KOPT-K1 (cell line): ENCODE measurements around the gene PEAK1.

ENCODE experiments used
- H3K27ac ChIP-seq: fragments of 200-600 bp; sonication (generic); 2 replicates; pipeline ENCODE4 v1.5.1; 2016; ENCODE audit warnings: antibody characterized with exemption, mild to moderate bottlenecking, low read depth, low read length; ENCODE audit not compliant: poor library complexity, severe bottlenecking
- H3K36me3 ChIP-seq: fragments of 200-600 bp; sonication (generic); 2 replicates; pipeline ENCODE4 v1.5.1; 2017; ENCODE audit warnings: antibody characterized with exemption, mild to moderate bottlenecking, low read length, moderate library complexity; ENCODE audit not compliant: insufficient read depth
- H3K9me3 ChIP-seq: fragments of 200-600 bp; sonication (generic); 2 replicates; pipeline ENCODE4 v1.5.1; 2017; ENCODE audit warnings: antibody characterized with exemption, low read length, mild to moderate bottlenecking; ENCODE audit not compliant: insufficient read depth, poor library complexity, severe bottlenecking

Gene PEAK1

GRCh38 chr15:77076323-77076915 lies 343.5 kb downstream of the PEAK1 start:
- H3K27ac ChIP-seq: no peak overlapping the region
- no peaks in the 10 kb centered on the region for H3K9me3 ChIP-seq
- no peaks in the 10 kb centered on the region for H3K36me3 ChIP-seq

GRCh38 chr15:77075528-77075927 lies 344.4 kb downstream of the PEAK1 start:
- Histone ChIP-seq H3K36me3 (no peaks in the 10 kb centered on the region), H3K9me3 (no peaks in the 10 kb centered on the region), H3K27ac (no peak overlapping the region)

GRCh38 chr15:77074350-77074749 lies 345.6 kb downstream of the PEAK1 start:
- H3K36me3 ChIP-seq: 0 out of 2 replicates have a peak, but pooled peaks cover 4% of the 10 kb centered on the region
- H3K9me3 ChIP-seq: no peaks in the 10 kb centered on the region
- no peak overlapping the region for H3K27ac ChIP-seq

- Histone ChIP-seq H3K27ac (peak overlapping the region; percentile 76), H3K9me3 (no peaks in the 10 kb centered on the region), H3K36me3 (peaks cover 25% of the 10 kb centered on the region)
These were observed 348.3 kb downstream of the PEAK1 start for GRCh38 chr15:77071305-77072223.

GRCh38 chr15:77070495-77071304 lies 349.2 kb downstream of the PEAK1 start, which contains the start of gene TSPAN3:
TSS of gene TSPAN3 (minus strand) at chr15:77071109. CDS start at chr15:77070954, 155 bp downstream.
- Histone ChIP-seq H3K9me3 (no peaks in the 10 kb centered on the region), H3K27ac (peak within 1 kb of the TSS; percentile 76), H3K36me3 (peaks cover 27% of the 10 kb centered on the region)

- Histone ChIP-seq H3K36me3 (peaks cover 27% of the 10 kb centered on the region), H3K27ac (peak overlapping the region; percentile 76), H3K9me3 (no peaks in the 10 kb centered on the region)
These were observed 349.8 kb downstream of the PEAK1 start for GRCh38 chr15:77070180-77070494.

- peaks cover 27% of the 10 kb centered on the region for H3K36me3 ChIP-seq
- no peaks in the 10 kb centered on the region for H3K9me3 ChIP-seq
- H3K27ac ChIP-seq: peak overlapping the region; percentile 76
These were observed 350.3 kb downstream of the PEAK1 start for GRCh38 chr15:77069521-77070121.

GRCh38 chr15:77068633-77069032 lies 351.3 kb downstream of the PEAK1 start:
- Histone ChIP-seq H3K9me3 (no peaks in the 10 kb centered on the region), H3K36me3 (peaks cover 27% of the 10 kb centered on the region), H3K27ac (no peak overlapping the region)

GRCh38 chr15:77067691-77068367 lies 352.1 kb downstream of the PEAK1 start:
- Histone ChIP-seq H3K9me3 (no peaks in the 10 kb centered on the region), H3K27ac (no peak overlapping the region), H3K36me3 (peaks cover 27% of the 10 kb centered on the region)

- Histone ChIP-seq H3K27ac (no peak overlapping the region), H3K9me3 (no peaks in the 10 kb centered on the region), H3K36me3 (peaks cover 27% of the 10 kb centered on the region)
These were observed 352.8 kb downstream of the PEAK1 start for GRCh38 chr15:77066971-77067690.

GRCh38 chr15:77064539-77065308 lies 355.2 kb downstream of the PEAK1 start:
- no peak overlapping the region for H3K27ac ChIP-seq
- H3K9me3 ChIP-seq: no peaks in the 10 kb centered on the region
- H3K36me3 ChIP-seq: peaks cover 27% of the 10 kb centered on the region

- Histone ChIP-seq H3K36me3 (peaks cover 23% of the 10 kb centered on the region), H3K9me3 (no peaks in the 10 kb centered on the region), H3K27ac (no peak overlapping the region)
These were observed 355.8 kb downstream of the PEAK1 start for GRCh38 chr15:77064063-77064462.

GRCh38 chr15:77063249-77063648 lies 356.7 kb downstream of the PEAK1 start:
- Histone ChIP-seq H3K9me3 (no peaks in the 10 kb centered on the region), H3K36me3 (peaks cover 16% of the 10 kb centered on the region; the same call in 1 of the 2 replicates), H3K27ac (no peak overlapping the region)
